GM19025 (cell line): ENCODE data around the gene A2ML1.
"Not testable (repeated sequence)": the region's sequence is repeated elsewhere in the genome, so short reads cannot be mapped to it uniquely, and the experiment has no call there.

ENCODE experiments used
- ATAC-seq: cut with Tn5 transposase; IDR thresholded peaks from one replicate; pipeline ENCODE4 v1.9.1; 2021; ENCODE audit warnings: mild to moderate bottlenecking, low read depth, moderate library complexity; ENCODE audit not compliant: unreplicated experiment

Gene A2ML1

GRCh38 chr12:8822298-8822697 lies at the start of gene A2ML1:
Gene A2ML1, plus strand, starts transcription at chr12:8822621. Its CDS starts 31 bp downstream, at chr12:8822652.
- ATAC-seq: no peak

DNA sequence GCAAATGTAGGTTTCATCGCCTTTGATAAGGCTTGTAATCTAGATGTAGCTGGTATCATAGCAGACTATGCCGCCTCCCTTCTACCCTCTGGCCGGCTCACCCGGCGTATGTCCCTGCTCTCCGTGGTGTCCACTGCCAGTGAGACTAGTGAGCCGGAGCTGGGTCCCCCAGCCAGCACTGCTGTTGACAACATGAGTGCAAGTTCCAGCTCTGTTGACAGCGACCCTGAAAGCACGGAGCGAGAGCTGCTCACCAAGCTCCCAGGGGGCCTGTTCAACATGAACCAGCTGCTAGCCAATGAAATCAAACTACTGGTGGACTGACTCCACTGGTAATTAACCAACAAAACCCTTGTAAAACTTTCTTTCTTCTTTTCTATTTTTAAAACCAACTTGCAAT lies 49.0 kb upstream of the A2ML1 start:
- ATAC-seq: no peak

DNA sequence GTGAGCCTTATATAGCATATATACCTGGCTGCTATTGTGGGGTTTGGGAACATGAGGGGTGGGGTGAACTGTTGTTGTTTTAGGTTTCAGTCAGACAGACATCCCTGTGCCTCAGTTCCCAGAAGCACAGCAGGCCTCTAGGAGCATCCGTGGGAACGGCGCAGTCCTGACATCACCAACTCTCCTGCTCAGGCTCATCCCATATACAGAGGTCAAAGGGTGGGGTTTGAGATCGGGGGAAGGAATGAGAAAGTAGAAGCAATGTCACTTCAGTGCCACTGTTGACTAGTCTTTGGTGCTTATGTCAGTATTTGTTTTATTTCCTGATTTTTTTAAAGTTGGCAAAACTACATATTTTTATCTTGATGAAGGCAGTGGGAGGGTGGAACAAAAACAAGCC lies 43.1 kb upstream of the A2ML1 start:
- no peak for ATAC-seq

DNA sequence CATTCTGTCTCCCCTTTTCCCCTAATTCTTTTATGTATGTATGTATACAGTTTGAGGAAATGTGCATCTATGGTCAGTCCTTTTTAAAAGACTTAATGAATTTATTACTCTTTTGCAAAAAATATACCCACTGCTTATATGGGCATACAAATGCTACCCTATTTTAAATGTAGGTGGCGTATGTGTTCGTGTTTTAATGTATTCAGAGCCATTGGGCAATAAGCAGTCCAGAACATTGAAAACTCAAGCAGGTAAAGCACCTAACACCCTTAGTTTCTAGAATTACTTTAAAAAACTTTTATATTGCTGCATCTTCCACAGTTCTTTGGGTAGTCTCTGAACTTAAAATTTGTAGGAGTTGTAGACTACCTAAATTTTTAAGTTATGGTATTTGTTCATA lies 42.6 kb upstream of the A2ML1 start:
- ATAC-seq: no peak

- ATAC-seq: no peak
Measured at GRCh38 chr12:8780389-8780788, 42.0 kb upstream of the A2ML1 start.

- no peak for ATAC-seq
Measured at GRCh38 chr12:8781381-8782127, 40.9 kb upstream of the A2ML1 start.

- ATAC-seq: no peak
Measured at GRCh38 chr12:8784290-8784888, 38.0 kb upstream of the A2ML1 start.

DNA sequence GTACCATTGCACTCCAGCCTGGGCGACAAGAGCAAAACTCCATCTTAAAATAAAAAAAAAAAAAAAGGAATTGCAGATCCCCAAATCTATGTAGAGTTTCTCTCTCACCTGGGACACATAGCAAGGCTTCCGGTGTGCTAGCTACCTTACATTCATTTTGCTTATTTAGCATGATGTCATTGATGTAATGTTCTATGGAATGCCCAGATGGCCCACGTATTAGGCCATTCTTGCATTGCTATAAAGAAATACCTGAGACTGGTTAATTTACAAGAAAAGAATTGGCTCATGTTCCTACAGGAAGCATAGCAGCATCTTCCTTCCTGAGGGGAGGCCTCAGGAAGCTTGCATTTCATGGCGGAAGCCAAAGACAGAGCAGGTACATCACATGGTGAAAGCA lies 36.9 kb upstream of the A2ML1 start:
- no peak for ATAC-seq

GRCh38 chr12:8787206-8787605 lies 35.2 kb upstream of the A2ML1 start:
- not testable (repeated sequence) for ATAC-seq

DNA sequence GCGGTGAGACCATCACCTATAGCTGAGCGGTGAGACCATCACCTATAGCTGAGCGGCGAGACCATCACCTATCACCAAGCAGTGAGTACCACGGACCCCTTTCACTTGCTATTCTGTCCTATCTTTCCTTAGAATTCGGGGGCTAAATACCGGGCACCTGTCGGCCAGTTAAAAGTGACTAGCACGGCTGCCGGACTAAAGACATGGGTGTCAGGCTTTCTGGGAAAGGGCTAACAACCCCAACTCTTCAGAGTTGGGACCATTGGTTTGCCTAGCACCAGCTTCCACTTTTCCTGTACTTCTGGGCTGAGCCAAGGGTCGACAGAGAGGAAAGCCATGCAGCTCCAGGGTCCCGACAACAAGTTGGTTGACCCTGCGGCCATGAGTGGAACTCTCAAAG lies 33.7 kb upstream of the A2ML1 start:
- not testable (repeated sequence) for ATAC-seq

- ATAC-seq: not testable (repeated sequence)
Measured at GRCh38 chr12:8789341-8790013, 32.9 kb upstream of the A2ML1 start.

DNA sequence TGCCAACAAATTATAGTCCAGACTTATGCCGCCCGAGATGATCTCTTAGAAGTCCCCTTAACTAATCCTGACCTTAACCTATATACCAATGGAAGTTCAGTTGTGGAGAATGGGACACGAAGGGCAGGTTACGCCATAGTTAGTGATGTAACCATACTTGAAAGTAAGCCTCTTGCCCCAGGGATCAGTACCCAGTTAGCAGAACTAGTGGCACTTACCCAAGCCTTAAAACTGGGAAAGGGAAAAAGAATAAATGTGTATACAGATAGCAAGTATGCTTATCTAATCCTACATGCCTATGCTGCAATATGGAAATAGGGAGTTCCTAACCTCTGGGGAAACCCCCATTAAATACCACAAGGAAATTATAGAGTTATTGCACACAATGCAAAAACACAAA lies 29.2 kb upstream of the A2ML1 start:
- not testable (repeated sequence) for ATAC-seq

GRCh38 chr12:8794611-8795010 lies 27.8 kb upstream of the A2ML1 start:
- not testable (repeated sequence) for ATAC-seq

DNA sequence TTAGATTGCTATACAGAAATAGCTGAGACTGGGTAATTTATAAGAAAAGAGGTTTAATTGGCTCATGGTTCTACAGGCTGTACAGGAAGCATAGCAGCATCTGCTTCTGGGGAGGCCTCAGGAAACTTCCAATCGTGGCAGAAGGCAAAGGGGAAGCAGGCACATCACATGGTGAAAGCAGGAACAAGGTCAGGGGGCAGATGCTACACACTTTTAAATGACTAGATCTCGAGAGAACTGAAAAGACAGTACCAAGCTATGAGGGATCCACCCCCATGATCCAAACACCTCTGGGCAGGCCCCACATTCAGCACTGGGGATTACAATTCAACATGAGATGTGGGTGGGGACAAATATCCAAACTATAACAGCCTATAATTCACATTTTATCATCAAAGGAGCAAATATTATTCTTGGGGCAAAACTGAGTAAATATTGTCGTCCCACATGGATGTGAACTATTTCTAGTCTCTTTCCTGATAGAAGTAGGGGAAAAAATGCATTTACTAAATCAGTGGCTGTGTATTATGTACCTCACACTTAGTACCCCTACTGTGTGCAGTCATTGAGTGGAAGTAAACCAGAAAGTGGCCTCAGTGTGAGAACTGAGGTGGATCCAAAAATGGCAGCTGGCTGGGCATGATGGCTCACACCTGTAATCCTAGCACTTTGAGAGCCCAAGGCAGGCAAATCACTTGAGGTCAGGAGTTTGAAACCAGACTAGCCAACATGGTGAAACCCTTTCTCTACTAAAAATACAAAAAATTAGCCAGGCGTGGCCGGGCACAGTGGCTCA lies 25.4 kb upstream of the A2ML1 start:
- no peak for ATAC-seq

DNA sequence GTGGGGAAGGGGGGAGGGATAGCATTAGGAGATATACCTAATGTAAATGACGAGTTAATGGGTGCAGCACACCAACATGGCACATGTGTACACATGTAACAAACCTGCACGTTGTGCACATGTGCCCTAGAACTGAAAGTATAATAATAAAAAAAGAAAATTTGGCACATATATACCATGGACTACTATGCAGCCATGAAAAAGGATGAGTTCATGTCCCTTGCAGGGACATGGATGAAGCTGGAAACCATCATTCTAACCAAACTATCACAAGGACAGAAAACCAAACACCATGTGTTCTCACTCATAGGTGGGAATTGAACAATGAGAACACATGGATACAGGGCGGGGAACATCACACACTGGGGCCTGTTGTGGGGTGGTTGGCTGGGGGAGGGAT lies 21.2 kb upstream of the A2ML1 start:
- not testable (repeated sequence) for ATAC-seq

GRCh38 chr12:8804833-8805232 lies 17.6 kb upstream of the A2ML1 start:
- not testable (repeated sequence) for ATAC-seq

- ATAC-seq: not testable (repeated sequence)
Measured at GRCh38 chr12:8805487-8805886, 16.9 kb upstream of the A2ML1 start.

- not testable (repeated sequence) for ATAC-seq
Measured at GRCh38 chr12:8807084-8807483, 15.3 kb upstream of the A2ML1 start.

DNA sequence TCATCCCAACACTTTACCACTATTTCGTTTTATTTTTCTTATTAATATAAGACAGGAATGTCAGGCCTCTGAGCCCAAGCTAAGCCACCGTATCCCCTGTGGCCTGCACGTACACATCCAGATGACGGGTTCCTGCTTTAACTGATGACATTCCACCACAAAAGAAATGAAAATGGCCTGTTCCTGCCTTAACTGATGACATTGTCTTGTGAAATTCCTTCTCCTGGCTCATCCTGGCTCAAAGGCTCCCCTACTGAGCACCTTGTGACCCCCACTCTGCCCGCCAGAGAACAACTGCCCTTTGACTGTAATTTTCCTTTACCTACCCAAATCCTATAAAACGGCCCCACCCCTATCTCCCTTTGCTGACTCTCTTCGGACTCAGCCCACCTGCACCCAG lies 12.3 kb upstream of the A2ML1 start:
- not testable (repeated sequence) for ATAC-seq

GRCh38 chr12:8813572-8814357 lies 8.7 kb upstream of the A2ML1 start:
- ATAC-seq: no peak
